C4-2B (cell line): Measurements from ENCODE around the gene GIMAP1.

ENCODE experiments used
- H3K27ac ChIP-seq: fragments of 450-650 bp; 2 replicates; pipeline ENCODE4 v1.5.1; 2017
- CTCF ChIP-seq: fragments of 450-650 bp; conservative IDR thresholded peaks from 2 replicates; pipeline ENCODE4 v1.5.1; 2017; ENCODE audit warnings: mild to moderate bottlenecking
- ZFX ChIP-seq: fragments of 450-650 bp; IDR thresholded peaks from 2 replicates; pipeline ENCODE4 v1.6.1; 2017

Gene GIMAP1

GRCh38 chr7:150744041-150744656 lies 27.7 kb downstream of the GIMAP1 start:
- TF ChIP-seq ZFX (no peak), CTCF (no peak)
- H3K27ac ChIP-seq: no peak overlapping the region

- H3K27ac ChIP-seq: no peak overlapping the region
- TF ChIP-seq CTCF: no peak
- TF ChIP-seq ZFX: no peak
These were observed 28.7 kb downstream of the GIMAP1 start for GRCh38 chr7:150745086-150745485.

GRCh38 chr7:150745876-150746275 lies 29.5 kb downstream of the GIMAP1 start:
- no peak overlapping the region for H3K27ac ChIP-seq
- TF ChIP-seq CTCF (no peak), ZFX (no peak)

GRCh38 chr7:150746921-150747320 lies 30.5 kb downstream of the GIMAP1 start:
- TF ChIP-seq CTCF (no peak), ZFX (no peak)

GRCh38 chr7:150748376-150748775 lies 32.0 kb downstream of the GIMAP1 start:
- TF ChIP-seq ZFX (no peak), CTCF (no peak)
- no peak overlapping the region for H3K27ac ChIP-seq

More at GRCh38 chr7:150746921-150747320, 30.5 kb downstream of the GIMAP1 start:
- no peak overlapping the region for H3K27ac ChIP-seq

GRCh38 chr7:150751702-150752101 lies 35.3 kb downstream of the GIMAP1 start:
- TF ChIP-seq ZFX (no peak), CTCF (no peak)
- H3K27ac ChIP-seq: no peak overlapping the region

- H3K27ac ChIP-seq: no peak overlapping the region
- TF ChIP-seq ZFX: no peak
- TF ChIP-seq CTCF: no peak
These were observed 36.8 kb downstream of the GIMAP1 start for GRCh38 chr7:150753239-150753638.
